Measurements from ENCODE around the gene PLOD2.

PLOD2 gene

DNA sequence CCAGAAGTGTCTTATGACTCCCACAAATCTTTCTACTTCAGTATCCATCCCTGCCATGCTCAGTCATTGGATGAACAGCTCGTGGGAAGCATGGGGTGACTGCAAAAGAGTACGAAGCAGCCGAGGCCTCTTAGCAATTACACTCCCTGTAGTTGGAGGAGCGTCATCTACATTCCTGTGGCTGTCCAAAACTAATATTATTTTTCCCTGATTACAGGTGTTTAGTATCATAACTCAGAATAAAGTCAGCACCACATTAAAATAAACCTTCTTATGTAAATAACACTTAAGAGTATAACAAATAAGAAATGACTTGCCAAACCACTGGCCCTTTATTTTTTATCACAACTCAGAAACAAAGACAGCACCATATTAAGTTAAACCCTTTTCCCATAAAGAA is 141.5 kb downstream of the PLOD2 start:
- no peaks in the 10 kb centered on the region for H3K4me1 ChIP-seq (ENCODE audit: control insufficient read depth, low read depth, low read length)
- no peak overlapping the region for H3K9ac ChIP-seq (ENCODE audit: low read length)
- H3K27ac ChIP-seq (ENCODE audit: low read depth, low read length) = no peak overlapping the region
- H3K27me3 ChIP-seq (ENCODE audit: insufficient read depth, low read length, poor library complexity) = no peaks in the 10 kb centered on the region
- no peak overlapping the region for H3K4me3 ChIP-seq (ENCODE audit: low read length)
- H3K36me3 ChIP-seq (ENCODE audit: control insufficient read depth, insufficient read depth, low read length) = no peaks in the 10 kb centered on the region
- H3K23ac ChIP-seq (ENCODE audit: low read length) = no peak overlapping the region
- H3K4ac ChIP-seq (ENCODE audit: low read depth, low read length) = no peak overlapping the region
- no peak overlapping the region for H3K4me2 ChIP-seq (ENCODE audit: low read length)
- DNase-seq = no peak
- no CpG with 5 or more reads among the region's 4 CpGs for WGBS (ENCODE audit: extremely low coverage, insufficient coverage, low lambda C conversion rate)
- no peak overlapping the region for H2BK15ac ChIP-seq (replicated peaks; ENCODE audit: low read depth)
- H3K18ac ChIP-seq (ENCODE audit: low read length) = no peak overlapping the region
- H2BK5ac ChIP-seq (ENCODE audit: low read length) = no peak overlapping the region
- H3K79me1 ChIP-seq (ENCODE audit: low read length) = no peaks in the 10 kb centered on the region
- H3K79me2 ChIP-seq (ENCODE audit: control insufficient read depth, insufficient read depth, low read length) = no peaks in the 10 kb centered on the region
- H2AK5ac ChIP-seq (ENCODE audit: low read length) = no peak overlapping the region
- no peak overlapping the region for H3K56ac ChIP-seq (ENCODE audit: low read length)
- no peak overlapping the region for H4K8ac ChIP-seq (ENCODE audit: low read depth, low read length)
- H4K5ac ChIP-seq (ENCODE audit: low read length) = no peak overlapping the region
- H2BK120ac ChIP-seq (ENCODE audit: low read depth, low read length) = no peak overlapping the region
